Measurements from ENCODE around the gene PRRC2B. TPM values are rescaled to one million over a fixed set of nuclear protein-coding genes. Genes with fewer than 3 reads are reported as not detected.

PRRC2B gene
- total and polyA plus RNA-seq, 2 experiments from 2014 or later, result 30.9 to 53.7 TPM

- no peaks in the 10 kb centered on the region for H3K9me2 ChIP-seq (ENCODE audit: insufficient read depth)
- peaks cover 17% of the 10 kb centered on the region for H3K79me2 ChIP-seq (ENCODE audit: insufficient read depth)
- no peak for TF ChIP-seq EZH2phosphoT487 (IDR thresholded peaks at IDR 0.05; ENCODE audit: insufficient read depth, low read depth)
- no peak for TF ChIP-seq EZH2 (IDR thresholded peaks at IDR 0.05; ENCODE audit: insufficient read depth, poor library complexity, severe bottlenecking)
- no peaks in the 10 kb centered on the region for H4K20me1 ChIP-seq (ENCODE audit: insufficient read depth)
- WGBS, 2 experiments (ENCODE audit: low coverage in 1 of 2, low lambda C conversion rate in 2 of 2, missing lambda C conversion rate in 2 of 2), result 51 to 53% methylated on average over 24 of the region's 24 CpGs
- H3K27ac ChIP-seq, result no peak overlapping the region
- H3K4me2 ChIP-seq (ENCODE audit: unreplicated experiment), result peak overlapping the region; percentile 83
- in situ Hi-C loops (cut with MboI), result no loop called here
- peak overlapping the region; percentile 96; the same call in 1 of the 2 replicates for H2AFZ ChIP-seq
- H3K4me3 ChIP-seq, result peak overlapping the region; percentile 83
- peaks cover 4% of the 10 kb centered on the region; the same call in 1 of the 2 replicates for H3K4me1 ChIP-seq (ENCODE audit: insufficient read depth)
- H3K9me3 ChIP-seq (ENCODE audit: low read depth), result no peaks in the 10 kb centered on the region
- no peak for DNase-seq
- H3K27me3 ChIP-seq (replicated peaks; ENCODE audit: insufficient read depth), result no peaks in the 10 kb centered on the region
- no peaks in the 10 kb centered on the region; the same call in 1 of the 2 replicates for H3K36me3 ChIP-seq (ENCODE audit: low read depth)
- peak overlapping the region; percentile 83 for H3K9ac ChIP-seq
- no peaks in the 10 kb centered on the region for H3F3A ChIP-seq (ENCODE audit: insufficient read depth)
Measured at GRCh38 chr9:131529597-131530545, 136.0 kb downstream of the PRRC2B start.

DNA sequence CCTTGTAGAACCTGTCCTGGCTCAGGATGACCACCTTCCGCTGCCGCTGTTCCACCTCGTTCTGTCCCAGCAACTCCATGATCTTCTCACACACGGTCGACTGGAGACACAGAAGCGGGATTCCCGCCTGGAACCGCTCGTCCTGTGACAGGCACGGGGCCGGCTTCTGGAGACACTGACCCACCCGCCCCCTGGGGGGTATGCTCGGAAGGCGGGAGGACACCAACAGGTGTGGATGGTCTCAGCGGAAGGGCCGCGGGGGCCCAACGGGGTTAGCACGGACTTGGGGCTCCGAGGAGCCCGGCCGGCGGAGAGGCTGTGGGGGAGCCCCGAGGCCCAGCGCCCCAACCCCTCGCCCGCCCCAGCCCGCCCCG is 136.6 kb downstream of the PRRC2B start:
- H3K27ac ChIP-seq, result no peak overlapping the region
- H3K9ac ChIP-seq, result peak overlapping the region; percentile 83
- H3K4me3 ChIP-seq, result peak overlapping the region; percentile 83
- in situ Hi-C loops (cut with MboI), result no loop called here
- TF ChIP-seq EZH2phosphoT487 (IDR thresholded peaks at IDR 0.05; ENCODE audit: insufficient read depth, low read depth) (no peak), EZH2 (IDR thresholded peaks at IDR 0.05; ENCODE audit: insufficient read depth, poor library complexity, severe bottlenecking) (no peak)
- no peaks in the 10 kb centered on the region for H4K20me1 ChIP-seq (ENCODE audit: insufficient read depth)
- no peaks in the 10 kb centered on the region for H3K9me3 ChIP-seq (ENCODE audit: low read depth)
- H3K9me2 ChIP-seq (ENCODE audit: insufficient read depth), result no peaks in the 10 kb centered on the region
- no peaks in the 10 kb centered on the region for H3F3A ChIP-seq (ENCODE audit: insufficient read depth)
- H3K4me1 ChIP-seq (ENCODE audit: insufficient read depth), result peaks cover 4% of the 10 kb centered on the region; the same call in 1 of the 2 replicates
- no peaks in the 10 kb centered on the region for H3K27me3 ChIP-seq (replicated peaks; ENCODE audit: insufficient read depth)
- peak; percentile 73 for DNase-seq
- H3K4me2 ChIP-seq (ENCODE audit: unreplicated experiment), result peak overlapping the region; percentile 83
- 0 to 2% methylated on average over 22 to 27 of the region's 29 CpGs for WGBS, 2 experiments (ENCODE audit: low coverage in 1 of 2, low lambda C conversion rate in 2 of 2, missing lambda C conversion rate in 2 of 2)
- no peaks in the 10 kb centered on the region; the same call in 1 of the 2 replicates for H3K36me3 ChIP-seq (ENCODE audit: low read depth)
- peaks cover 17% of the 10 kb centered on the region for H3K79me2 ChIP-seq (ENCODE audit: insufficient read depth)
- H2AFZ ChIP-seq, result peak overlapping the region; percentile 96

DNA sequence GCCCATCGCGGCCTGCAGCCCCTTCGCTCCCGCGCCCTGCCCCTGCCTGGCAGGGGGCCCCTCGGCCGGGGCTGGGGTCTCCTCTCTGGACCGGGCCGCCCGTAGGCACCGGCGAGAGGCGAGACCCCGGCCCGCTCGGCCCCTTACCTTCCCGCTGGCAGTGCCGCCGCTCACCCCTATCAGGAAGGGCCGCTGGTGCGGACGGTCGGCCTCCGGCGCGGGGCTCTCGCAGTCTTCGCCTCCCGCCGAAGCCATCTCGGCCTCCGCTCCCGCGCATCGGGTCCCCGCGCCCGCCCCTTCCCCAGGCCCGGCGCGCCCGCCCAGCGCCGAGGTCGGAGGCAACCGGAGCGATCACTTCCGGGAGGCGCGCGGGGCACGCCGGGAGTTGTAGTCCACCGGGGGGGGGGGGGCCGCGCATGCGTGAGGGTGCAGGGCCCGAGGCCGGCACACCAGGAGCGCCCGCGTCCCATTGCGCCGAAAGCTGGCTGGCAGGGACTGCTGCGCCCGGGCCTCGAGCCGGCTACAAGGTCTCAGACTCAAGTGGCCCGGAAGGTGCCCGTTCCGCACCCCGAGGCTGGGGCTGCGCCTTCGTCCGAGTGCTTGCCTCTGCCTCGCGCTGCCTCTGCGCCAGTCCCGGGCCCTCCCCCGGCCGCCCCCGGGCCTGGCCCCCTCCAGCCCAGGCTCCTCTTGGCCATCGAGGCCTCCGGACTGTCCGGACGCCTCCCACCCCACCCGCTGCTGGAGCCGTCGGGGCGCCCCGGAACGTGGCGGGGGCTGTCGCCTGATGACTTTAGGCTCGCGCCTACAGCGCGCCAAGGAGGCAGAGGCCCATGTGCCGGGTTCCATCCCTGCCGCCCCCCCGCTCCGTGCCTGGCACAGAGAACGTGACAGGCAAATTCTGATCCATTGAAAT is 137.3 kb downstream of the PRRC2B start, which contains the start of gene UCK1:
UCK1 (minus strand) TSS at position 344 of the 913 bp plus-strand sequence; CDS start at position 255, 89 bp downstream.
- Histone ChIP-seq H3K79me2 (ENCODE audit: insufficient read depth) (peaks cover 17% of the 10 kb centered on the region), H3K9ac (peak within 1 kb of the TSS; percentile 83), H3K4me2 (ENCODE audit: unreplicated experiment) (peak within 1 kb of the TSS; percentile 83), H2AFZ (peak within 1 kb of the TSS; percentile 96), H3F3A (ENCODE audit: insufficient read depth) (no peaks in the 10 kb centered on the region), H3K4me3 (peak within 1 kb of the TSS; percentile 83), H3K4me1 (ENCODE audit: insufficient read depth) (peaks cover 4% of the 10 kb centered on the region; the same call in 1 of the 2 replicates), H3K27me3 (replicated peaks; ENCODE audit: insufficient read depth) (no peaks in the 10 kb centered on the region), H3K36me3 (ENCODE audit: low read depth) (no peaks in the 10 kb centered on the region; the same call in 1 of the 2 replicates), H4K20me1 (ENCODE audit: insufficient read depth) (no peaks in the 10 kb centered on the region), H3K27ac (peak within 1 kb of the TSS; percentile 18; the same call in 1 of the 2 replicates), H3K9me2 (ENCODE audit: insufficient read depth) (no peaks in the 10 kb centered on the region), H3K9me3 (ENCODE audit: low read depth) (no peaks in the 10 kb centered on the region)
- in situ Hi-C loops (cut with MboI), result no loop called here
- peak; percentile 90 for DNase-seq
- TF ChIP-seq EZH2phosphoT487 (IDR thresholded peaks at IDR 0.05; ENCODE audit: insufficient read depth, low read depth) (no peak), EZH2 (IDR thresholded peaks at IDR 0.05; ENCODE audit: insufficient read depth, poor library complexity, severe bottlenecking) (no peak)
- WGBS, 2 experiments (ENCODE audit: low coverage in 1 of 2, low lambda C conversion rate in 2 of 2, missing lambda C conversion rate in 2 of 2), result 8 to 10% methylated on average over 56 to 80 of the region's 103 CpGs
